Measurements from ENCODE around the gene ETFDH.

- no peak for TF ChIP-seq CTCF (IDR thresholded peaks at IDR 0.05)
- no peak for TF ChIP-seq ATF3 (CRISPR knock-in tag; conservative IDR thresholded peaks at IDR 0.05)
- TF ChIP-seq ATF2 (CRISPR knock-in tag; IDR thresholded peaks at IDR 0.05; ENCODE audit: borderline replicate concordance, low read depth), result no peak
- TF ChIP-seq ZNF232 (CRISPR knock-in tag; IDR thresholded peaks at IDR 0.05), result no peak
These were observed 22.9 kb upstream of the ETFDH start for GRCh38 chr4:158649111-158649680.

Data from WTC11 (cell line).